ENCODE data around the gene RBM19.

The RBM19 gene

GRCh38 chr12:113831016-113831415 lies 135.1 kb downstream of the RBM19 start:
- DNase-seq (ENCODE audit: extremely low read depth, low read depth), result peak; percentile 15
- TF ChIP-seq CTCF (IDR thresholded peaks at IDR 0.05; ENCODE audit: low read depth, low read length), result no peak

- no peak for DNase-seq (ENCODE audit: extremely low read depth, low read depth)
- TF ChIP-seq CTCF (IDR thresholded peaks at IDR 0.05; ENCODE audit: low read depth, low read length), result no peak
Observed at GRCh38 chr12:113829212-113829611, 136.9 kb downstream of the RBM19 start.

GRCh38 chr12:113827539-113828114 lies 138.5 kb downstream of the RBM19 start:
- DNase-seq (ENCODE audit: extremely low read depth, low read depth), result no peak
- TF ChIP-seq CTCF (IDR thresholded peaks at IDR 0.05; ENCODE audit: low read depth, low read length), result no peak

GRCh38 chr12:113826805-113827538 lies 139.2 kb downstream of the RBM19 start:
- TF ChIP-seq CTCF (IDR thresholded peaks at IDR 0.05; ENCODE audit: low read depth, low read length), result no peak; the same call in 1 of the 2 replicates
- DNase-seq (ENCODE audit: extremely low read depth, low read depth), result no peak

- DNase-seq (ENCODE audit: extremely low read depth, low read depth), result no peak
- TF ChIP-seq CTCF (IDR thresholded peaks at IDR 0.05; ENCODE audit: low read depth, low read length), result no peak
Observed at GRCh38 chr12:113825705-113826104, 140.4 kb downstream of the RBM19 start.

GRCh38 chr12:113823816-113824215 lies 142.3 kb downstream of the RBM19 start:
- no peak for TF ChIP-seq CTCF (IDR thresholded peaks at IDR 0.05; ENCODE audit: low read depth, low read length)
- no peak for DNase-seq (ENCODE audit: extremely low read depth, low read depth)

GRCh38 chr12:113823016-113823415 lies 143.1 kb downstream of the RBM19 start:
- no peak for DNase-seq (ENCODE audit: extremely low read depth, low read depth)
- no peak for TF ChIP-seq CTCF (IDR thresholded peaks at IDR 0.05; ENCODE audit: low read depth, low read length)

Data from AG09319 (cell line).